GM19468 (cell line): ENCODE data around the gene GPR142.

Source experiments
- ATAC-seq: cut with Tn5 transposase; IDR thresholded peaks from one replicate; pipeline ENCODE4 v1.9.1; 2021; ENCODE audit warnings: mild to moderate bottlenecking, moderate library complexity, moderate number of reproducible peaks; ENCODE audit not compliant: unreplicated experiment; ENCODE audit errors: extremely low read depth

Gene GPR142

GRCh38 chr17:74368341-74369081 lies 1.2 kb downstream of the GPR142 start:
- no peak for ATAC-seq

DNA sequence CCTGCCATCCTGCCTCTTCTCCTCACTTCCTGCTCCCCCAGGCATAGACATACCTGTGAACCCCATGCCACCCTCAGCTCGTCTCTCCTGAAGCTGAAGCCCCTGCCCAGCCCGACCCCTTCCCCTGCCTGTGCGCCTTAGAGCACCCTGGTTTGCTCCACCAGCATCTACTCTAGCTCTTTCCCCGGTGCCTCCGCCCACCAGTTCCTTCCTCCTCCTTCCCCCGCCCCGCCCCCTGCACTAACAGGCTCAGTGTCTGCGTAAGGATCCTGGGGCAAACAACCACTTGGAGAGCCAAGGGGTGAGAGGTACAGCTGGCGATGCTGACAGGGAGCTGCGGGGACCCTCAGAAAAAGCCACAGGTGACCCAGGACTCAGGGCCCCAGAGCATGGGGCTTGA lies 1.9 kb downstream of the GPR142 start:
- ATAC-seq: no peak

DNA sequence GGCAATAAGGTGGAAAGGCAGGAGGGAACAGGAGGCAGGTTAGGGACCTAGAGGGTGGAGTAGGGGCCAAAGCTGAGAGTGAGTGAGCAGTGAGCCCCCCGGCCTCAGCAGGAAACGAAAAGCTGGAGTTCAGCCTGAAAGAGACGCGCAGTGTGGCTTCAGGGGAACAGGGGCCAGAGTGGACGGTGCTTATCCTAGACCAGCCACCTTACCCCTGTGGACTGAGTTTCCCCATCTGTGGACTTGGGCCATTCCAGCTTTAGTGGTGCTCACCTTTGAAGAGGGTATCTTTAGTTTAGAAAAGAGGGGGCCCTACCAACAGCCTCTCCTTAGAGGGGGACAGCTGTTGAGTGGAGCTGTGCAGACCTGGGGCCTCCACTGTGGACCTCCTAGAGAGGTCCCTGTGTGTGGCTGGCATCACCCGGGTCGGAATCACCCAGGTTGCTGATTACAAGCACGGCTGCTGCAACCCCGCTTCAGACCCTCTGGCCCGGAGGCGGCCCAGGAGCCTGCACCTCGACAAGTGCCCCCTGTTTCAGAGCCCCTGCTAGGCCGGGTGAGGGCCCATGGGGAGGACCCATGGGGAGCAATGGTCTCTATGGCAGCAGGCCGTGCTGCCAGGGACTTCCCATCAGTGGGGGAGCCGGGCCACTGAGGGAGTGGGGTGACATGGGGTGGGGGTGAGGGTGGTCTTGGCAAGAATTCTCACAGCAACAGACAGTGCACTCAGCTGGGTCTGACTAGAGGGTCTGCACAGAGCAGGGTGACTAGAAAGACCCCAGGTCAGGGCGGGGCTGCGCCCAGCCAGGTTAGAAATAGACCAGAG lies 2.6 kb downstream of the GPR142 start:
- ATAC-seq: no peak

DNA sequence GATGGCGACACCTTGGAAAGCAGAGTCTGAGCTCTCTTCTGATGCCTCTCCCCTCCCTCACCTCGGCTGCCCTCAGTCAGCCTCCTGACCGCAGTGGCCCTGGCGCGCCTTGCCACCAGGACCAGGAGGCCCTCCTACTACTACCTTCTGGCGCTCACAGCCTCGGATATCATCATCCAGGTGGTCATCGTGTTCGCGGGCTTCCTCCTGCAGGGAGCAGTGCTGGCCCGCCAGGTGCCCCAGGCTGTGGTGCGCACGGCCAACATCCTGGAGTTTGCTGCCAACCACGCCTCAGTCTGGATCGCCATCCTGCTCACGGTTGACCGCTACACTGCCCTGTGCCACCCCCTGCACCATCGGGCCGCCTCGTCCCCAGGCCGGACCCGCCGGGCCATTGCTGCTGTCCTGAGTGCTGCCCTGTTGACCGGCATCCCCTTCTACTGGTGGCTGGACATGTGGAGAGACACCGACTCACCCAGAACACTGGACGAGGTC lies 4.4 kb downstream of the GPR142 start:
- ATAC-seq: no peak

DNA sequence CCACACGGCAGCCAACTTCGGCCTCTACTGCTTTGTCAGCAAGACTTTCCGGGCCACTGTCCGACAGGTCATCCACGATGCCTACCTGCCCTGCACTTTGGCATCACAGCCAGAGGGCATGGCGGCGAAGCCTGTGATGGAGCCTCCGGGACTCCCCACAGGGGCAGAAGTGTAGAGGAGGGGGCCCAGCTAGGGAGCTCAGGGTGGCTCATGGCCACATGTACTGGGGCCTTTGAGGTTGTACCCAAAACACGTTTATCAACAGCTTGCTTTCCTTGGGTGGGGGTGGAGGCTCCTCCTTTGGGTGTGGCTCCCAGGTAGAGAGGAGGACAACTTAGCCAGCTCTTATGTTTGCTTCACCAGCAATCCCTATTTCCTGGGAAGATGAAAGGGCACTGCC lies 5.1 kb downstream of the GPR142 start:
- ATAC-seq: no peak

- no peak for ATAC-seq
Observed at GRCh38 chr17:74373838-74374606, 6.7 kb downstream of the GPR142 start.

DNA sequence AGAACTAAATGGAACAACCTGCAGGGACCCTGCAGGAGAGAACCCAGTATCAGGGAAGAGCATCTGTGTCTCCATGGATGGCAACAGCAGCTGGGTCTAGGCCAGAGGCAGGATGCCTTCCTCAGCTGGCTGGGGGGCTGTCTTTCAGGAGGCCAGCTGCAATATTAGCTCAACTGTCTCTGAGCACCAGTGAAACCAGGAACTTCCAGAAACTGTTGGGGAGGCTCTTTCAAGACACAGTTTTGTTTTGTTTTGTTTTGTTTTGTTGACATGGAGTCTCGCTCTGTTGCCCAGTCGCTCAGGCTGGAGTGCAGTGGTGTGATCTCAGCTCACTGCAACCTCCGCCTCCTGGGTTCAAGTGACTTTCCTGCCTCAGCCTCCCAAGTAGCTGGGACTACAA lies 7.6 kb downstream of the GPR142 start:
- ATAC-seq: no peak

DNA sequence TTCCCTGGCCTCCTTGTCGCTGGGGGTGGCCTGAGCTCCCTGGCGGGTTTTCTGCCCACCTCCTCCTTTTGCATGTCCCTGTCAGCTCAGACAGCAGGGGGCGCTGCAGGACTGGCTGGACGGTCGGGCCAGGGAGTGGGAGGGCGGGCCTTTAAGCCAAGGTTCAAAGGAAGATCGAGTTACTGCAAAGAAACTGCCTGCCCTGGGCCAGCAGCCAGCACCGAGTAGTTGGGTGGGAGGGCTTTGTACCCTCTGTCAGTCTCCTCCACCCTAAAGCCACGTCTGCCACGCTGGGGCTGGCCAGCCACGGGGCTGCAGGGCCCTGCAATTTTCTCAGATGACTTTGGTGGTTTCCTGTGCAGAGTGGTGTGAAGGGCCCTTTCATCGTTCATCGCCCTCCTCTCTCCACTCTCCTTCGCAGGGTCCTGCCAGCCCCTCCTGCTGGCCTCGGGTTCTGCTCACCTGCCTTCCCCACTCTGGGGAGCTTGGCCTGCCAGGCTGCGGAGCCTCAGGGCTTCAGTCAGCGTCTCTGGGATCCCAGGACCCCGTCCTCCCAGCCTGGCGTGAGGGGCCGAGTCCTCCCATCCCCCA lies 12.3 kb downstream of the GPR142 start:
- ATAC-seq: no peak

GRCh38 chr17:74380086-74380958 lies 13.0 kb downstream of the GPR142 start:
- no peak for ATAC-seq

- ATAC-seq: no peak
Observed at GRCh38 chr17:74380959-74381808, 13.9 kb downstream of the GPR142 start.

GRCh38 chr17:74383141-74383540 lies 15.8 kb downstream of the GPR142 start:
- no peak for ATAC-seq

- ATAC-seq: no peak
Observed at GRCh38 chr17:74385201-74385600, 17.9 kb downstream of the GPR142 start.

DNA sequence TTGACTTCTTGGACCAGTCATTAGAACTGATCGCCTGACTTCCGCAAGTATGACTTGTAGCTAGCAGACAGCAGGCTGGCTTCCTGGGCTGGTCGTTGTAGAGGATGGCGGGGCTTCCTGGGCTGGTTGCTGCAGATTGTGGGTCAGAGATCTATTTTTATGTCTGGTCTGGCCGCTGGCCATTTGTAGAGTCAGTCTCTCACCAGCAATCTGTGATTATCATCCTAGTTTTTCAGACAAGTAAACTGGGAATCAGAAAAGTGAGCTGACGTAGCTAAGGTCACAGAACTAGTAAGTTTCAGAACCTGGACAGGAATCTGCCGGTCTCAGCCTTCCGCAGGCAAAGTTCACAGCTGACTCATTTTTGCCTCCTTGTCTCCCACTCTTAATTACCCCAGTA lies 19.1 kb downstream of the GPR142 start:
- no peak for ATAC-seq

DNA sequence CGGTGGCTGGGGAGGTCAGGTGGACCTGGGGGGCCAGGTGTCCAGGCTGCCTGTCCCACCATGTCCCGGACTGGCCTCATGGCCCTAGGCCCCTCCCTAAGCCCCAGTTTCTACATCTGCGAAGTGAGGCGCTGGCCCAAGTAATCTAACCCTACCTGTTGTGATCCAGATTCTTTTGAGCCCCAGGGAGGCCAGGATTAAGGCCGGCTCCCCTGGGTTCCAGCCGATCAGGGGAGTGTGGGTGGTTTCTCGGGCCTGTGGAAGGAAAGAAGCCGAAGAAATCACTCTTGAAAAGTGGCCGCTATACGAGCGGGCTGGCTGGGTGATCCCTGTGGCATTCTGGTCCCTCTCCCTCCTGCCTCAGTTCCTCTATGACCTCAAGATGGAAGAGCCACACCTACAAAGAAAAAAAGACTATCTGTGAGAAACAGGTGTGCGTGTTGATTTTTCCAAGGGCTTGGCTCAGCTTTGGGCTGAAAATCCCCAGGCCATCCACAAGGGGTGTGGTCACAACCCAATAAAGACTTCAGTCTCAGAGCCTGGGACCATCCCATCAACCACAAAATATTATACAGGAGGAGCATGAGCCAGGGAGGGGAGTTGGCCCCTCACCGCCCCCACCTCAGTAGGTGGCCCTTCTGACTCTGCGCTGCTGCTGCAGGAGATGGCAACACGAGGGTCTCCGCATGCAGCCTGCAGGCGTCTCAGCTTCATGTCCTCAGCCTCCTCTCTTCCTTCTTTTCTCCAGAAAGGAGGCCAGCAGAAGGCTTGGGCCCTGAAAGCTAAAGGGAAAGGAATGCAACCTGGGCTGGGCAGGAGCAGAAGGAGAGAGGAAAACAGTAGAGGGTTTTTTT lies 20.3 kb downstream of the GPR142 start:
- no peak for ATAC-seq

DNA sequence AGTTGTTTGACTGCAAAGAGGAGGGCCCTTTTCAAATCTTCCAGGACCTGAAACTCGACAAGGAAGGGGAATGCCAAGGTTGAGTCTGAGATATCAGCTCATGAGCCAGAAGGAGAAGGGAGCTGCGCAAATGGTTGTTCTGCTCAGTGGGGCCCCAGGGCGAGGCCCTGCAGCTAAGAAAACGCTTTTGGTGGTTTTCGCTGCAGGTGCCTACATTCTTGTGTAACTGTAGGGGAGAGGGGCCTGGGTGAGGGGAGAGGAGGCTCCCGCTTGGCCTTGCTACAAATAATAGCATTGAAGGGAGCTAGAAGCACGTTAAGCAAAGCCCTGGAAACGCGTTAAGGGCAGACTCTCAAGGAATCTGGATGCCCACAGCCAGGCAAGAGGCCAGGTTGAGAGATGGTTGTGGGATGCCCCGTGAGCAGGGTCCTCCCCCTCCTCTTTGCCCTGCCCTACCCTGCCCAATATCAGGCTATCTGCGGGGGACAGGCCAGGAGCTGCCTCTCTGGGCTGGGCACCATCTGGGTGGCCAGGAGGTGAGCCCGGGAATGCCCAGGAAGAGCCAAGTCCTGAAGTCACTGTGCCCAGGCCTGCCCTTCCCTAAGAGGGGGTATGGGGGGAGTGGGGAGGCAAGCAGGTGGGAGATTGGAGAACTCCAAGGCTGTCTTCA lies 21.9 kb downstream of the GPR142 start:
- no peak for ATAC-seq

- no peak for ATAC-seq
Observed at GRCh38 chr17:74389937-74390679, 22.8 kb downstream of the GPR142 start.
